Kasumi-1 (cell line): ENCODE results near the gene MAFG.
A peak's percentile ranks its signal among the peaks of the same experiment; 100 is the strongest.

ENCODE experiments used
- DNase-seq, 2 experiments: peaks; one replicate each; lab custom pipeline; 2025; lab: John Stamatoyannopoulos, UW

The MAFG gene

DNA sequence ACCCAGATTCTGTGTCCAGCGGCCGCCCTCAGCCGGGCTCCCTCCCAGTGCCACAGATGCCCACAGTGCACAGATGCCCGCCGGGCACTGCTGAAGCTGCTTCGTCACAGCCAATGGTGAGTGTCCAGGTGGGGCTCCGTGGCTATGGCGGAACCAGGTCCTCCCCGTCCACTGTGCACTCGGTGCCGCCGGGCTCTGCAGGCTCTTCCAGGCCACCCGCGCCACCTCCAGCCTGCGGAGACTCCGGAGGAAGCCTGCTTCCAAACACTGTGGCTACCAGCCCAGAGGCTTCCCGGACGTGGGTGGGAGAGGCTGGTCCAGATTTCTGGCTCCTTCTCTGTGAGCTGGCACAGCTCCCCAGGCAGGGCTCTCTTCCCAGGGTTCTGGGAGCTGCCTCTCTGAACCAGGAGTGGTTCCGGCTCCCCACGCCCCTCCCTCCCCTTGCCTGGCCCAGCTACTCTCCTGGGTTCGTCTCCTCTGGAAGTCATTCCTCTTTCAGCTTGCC lies 12.4 kb upstream of the MAFG start:
- DNase-seq: no peak

DNA sequence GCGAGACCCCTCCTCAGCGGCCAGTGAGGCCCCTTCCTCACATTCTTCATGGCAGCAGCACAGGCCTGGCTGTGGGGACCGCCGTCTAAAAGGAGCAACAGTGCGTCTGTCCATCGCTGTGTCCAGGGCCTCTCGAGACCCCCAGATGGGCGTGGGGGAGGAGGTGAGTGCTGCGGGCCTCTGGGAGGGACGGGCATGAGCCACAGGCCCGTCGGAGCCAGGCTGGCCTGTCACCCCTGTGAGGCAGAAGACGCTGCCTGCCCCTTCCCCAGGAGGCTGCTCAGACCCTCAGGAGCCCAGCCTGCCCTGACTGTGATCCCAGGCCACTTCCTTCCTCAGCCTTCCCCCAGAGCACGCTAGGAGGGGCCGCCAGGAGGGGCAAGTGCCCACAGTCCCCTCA lies 11.7 kb upstream of the MAFG start:
- DNase-seq: no peak

DNA sequence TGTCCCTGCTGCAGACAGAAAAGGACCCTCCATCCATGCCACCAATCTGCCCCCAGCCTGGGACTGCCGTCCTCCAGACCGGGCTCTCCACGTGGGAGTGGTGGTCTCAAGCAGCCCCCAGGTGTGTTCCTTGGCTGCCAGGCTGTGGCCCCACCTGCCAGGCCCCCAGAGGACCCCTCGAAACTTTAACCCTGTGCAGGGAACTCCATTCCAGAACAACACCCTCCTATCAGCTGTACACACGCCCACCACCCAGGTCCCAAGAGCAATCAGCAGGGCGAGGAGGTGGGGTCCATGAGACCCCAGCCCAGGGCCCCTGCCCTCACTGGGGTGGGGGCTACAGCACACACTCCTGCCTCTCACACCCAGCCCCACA lies 8.2 kb upstream of the MAFG start:
- no peak for DNase-seq

DNA sequence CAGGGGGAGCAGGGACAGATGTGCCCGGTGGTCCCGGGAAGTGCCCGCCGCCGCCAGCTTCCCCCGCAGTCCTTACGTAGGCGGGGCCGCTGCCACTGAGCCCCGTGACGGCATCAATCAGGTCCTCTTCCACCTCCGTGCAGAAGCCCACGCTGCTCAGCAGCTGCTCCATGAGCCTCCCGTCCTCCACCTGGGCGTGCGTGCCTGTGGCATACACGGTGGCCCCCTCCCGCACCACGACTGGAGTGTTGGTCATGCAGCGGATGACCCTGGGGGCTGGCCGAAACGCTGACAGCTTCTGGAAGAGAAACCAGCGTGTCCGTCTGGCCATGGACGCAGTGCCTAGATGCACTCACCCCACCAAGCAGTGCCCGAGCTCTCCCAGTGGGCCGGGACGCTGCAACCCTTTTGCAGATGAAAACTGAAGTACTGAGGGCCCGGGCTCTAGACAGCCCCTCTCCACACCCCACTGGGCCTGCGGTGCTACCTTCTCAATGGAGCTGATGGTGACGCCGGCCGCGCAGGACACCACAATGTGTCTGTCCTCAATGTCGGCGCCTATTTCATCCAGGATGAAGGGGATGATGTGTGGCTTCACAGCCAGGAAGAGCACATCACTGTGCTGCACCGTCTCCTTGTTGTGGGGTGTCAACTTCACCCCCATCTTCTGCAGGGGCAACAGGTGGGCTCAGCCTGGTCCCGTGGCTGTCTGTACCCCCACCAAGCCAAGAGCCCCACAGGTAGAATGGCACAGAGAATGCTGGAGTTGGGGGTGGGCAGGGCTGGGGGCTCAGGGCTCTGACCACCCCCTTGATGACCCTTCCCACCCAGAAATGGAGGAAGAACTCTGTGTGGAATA lies 7.5 kb upstream of the MAFG start:
- no peak for DNase-seq

DNA sequence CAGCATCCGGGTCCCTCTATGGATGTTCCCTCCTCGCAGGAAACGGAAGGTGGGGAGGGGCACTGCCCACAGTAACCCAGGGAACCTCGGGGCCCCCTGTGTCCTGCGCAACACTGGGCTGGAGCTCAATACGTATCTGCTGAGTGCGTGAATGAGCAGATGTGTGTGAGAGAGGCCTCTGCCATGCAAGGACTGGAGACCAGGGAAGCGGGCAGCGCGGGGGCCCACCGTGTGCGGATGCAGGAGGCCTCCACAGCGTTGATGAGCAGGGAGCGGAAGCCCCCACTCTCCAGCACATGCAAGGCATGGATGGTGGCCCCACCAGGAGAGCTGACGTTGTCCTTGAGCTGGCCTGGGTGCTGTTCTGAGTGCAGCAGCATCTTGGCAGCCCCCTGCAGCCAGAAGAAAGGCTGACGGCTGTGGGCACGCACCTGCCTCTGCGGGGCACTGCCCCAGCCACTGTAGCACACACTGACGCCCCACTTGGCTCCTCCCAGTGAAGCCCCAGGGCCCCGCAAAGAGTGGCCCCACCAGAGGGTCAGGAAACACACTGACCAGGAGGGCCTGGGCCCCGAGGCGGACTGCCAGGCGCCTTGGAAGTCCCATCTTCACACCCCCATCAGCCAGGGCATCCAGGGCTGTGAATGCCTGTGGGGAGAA lies 6.7 kb upstream of the MAFG start:
- DNase-seq: no peak

DNA sequence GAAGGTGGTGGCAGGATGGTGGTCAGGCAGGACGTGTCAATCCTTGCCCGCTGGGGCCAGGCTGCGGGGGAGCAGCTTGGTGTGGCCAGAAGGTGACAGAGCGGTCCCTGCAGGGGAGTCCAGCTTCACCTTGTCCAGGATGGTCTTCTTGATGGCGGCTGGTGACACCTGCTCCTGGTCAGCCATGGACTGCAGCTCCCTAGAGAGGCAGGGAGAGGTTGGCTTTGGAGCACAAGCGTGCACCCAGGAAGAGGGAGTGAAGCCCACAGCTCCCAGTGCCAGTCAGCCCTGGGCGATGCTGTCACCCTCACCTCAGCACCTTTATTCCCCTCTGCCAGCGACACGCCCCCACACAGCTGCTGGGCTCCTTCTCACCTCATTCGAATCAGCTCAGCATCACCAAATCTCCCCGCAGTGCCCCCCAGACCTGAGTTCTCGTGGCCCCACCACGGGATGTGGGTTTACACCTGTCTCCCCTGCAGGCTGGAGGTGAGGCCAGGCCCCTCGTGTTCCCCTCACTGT lies 5.7 kb upstream of the MAFG start:
- no peak for DNase-seq

DNA sequence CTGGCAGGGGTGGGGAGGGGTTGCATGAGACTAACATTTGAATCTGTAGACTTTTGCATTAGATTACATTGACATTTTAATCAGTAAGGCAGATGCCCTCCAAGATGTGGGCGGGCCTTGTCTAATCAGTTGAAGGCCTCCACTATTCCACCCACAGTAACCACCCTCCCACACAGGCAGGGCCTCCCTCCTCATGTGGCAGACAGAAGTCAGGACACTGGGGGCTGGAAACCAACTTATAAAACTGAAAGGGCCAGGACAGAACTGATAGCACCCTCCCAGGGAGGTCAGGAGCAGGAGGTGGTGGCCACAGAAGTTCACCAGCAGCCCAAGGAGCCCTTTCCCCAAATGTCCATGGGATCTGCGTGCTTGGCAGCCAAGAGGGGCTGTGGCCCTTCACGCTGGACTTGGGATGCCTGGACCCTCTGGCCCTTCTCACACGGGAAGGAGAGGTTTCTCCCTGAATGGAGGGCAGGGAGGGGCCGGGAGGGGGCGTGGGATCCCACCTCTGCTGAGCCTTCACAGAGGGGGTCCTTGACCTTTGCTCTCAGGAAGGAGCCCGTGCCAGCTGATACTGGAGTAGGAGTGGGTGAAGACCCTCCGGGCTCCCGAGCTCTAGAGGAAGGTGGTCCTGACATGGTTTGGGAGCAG lies 4.9 kb upstream of the MAFG start:
- no peak for DNase-seq

DNA sequence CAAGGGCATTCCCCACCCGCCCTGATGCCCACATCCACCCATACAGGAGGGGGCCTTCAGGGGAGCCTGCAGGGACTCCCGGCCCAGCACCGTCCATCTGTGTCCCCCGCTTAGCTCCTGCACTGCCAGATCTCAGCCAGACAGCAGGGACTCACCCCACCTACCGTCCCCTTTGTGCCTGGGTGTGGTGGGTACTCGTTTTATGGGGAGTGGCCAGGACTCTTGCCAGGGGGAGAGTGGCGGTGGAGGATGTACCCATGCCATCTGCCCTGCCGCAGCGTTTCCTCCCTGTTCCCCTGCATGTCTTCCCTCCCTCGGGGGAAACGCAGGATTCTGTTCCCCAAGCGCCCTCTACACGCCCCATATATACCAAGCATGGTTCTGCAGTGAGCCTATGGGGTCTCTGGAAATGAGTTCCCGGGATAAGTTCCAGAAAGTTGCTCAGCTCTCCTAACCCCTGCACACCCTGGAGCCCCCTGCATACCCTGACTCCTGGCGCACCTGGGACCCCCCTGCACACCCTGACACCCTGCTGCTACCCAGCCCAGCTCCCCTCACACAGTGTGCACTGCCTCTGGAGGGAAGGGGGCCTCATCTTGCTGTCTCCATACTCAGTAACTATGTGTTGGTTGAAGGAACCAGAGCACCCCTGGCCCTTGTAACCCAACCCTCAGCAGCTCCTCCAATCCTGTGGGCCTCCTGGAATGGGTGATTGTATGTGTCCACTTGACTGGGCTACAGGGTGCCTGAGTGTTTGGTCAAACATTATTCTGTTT lies 4.2 kb upstream of the MAFG start:
- no peak for DNase-seq

DNA sequence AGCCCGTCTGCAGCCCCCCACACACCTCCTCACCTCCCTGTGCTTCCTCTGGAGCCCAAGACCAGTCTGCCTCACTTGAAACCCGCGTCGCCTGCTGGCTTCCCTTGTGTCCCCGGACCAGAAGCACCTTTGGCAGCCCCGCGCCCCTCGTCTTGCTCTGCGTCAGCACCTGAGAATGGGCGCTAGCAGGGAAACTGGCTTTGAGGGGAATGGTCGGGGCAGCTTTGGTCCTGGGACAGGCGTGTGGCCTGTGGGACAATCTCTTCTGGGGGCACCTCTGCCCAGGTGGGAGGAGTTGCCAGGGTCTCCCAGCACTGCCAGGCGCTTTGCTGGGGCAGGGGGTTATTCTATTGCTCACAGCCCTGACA lies 3.6 kb upstream of the MAFG start:
- DNase-seq: no peak

DNA sequence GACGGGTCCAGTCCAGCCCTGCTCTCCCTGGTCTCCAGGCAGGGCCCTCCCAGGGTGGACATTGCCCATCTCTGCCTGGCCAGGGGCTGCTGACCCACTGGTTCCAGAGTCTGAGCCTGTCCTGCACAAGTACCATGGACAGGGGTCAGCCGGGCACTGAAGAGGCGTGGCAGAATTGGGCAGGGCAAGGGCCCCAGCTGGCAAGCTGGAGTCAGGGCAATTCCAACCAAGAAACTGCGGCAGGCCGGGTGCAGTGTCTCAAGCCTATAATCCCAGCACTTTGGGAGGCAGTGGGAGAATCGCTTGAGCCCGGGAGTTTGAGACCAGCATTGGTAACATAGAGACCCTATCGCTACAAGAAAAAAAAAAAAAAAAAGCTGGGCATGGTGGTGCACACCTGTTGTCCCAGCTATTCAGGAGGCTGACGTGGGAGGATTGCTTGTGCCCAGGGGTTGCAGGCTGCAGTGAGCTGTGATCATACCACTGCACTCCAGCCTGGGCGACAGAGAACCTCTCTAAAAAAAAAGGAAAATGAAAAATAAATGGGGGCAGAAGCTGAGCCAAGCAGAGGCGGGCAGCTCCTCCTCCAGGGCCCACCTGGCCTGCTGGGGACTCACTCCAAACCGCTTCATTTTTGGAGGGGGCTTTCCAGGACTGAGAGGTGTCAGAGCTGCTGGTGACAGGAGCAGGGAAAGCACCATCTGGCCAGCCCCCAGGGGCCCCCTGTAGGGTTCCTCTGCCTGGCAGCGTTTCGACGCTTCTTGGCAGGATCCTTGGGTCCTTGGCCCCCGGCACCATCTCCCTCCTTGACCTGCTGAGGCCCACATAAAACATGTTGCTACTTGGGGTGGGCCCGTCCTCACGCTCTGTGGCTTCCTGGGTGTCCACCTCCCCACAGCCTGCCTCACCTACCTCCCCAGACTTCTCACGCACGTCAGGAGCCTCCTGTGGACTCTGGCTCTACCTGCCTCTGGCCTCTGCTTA lies 2.9 kb upstream of the MAFG start:
- DNase-seq: no peak

DNA sequence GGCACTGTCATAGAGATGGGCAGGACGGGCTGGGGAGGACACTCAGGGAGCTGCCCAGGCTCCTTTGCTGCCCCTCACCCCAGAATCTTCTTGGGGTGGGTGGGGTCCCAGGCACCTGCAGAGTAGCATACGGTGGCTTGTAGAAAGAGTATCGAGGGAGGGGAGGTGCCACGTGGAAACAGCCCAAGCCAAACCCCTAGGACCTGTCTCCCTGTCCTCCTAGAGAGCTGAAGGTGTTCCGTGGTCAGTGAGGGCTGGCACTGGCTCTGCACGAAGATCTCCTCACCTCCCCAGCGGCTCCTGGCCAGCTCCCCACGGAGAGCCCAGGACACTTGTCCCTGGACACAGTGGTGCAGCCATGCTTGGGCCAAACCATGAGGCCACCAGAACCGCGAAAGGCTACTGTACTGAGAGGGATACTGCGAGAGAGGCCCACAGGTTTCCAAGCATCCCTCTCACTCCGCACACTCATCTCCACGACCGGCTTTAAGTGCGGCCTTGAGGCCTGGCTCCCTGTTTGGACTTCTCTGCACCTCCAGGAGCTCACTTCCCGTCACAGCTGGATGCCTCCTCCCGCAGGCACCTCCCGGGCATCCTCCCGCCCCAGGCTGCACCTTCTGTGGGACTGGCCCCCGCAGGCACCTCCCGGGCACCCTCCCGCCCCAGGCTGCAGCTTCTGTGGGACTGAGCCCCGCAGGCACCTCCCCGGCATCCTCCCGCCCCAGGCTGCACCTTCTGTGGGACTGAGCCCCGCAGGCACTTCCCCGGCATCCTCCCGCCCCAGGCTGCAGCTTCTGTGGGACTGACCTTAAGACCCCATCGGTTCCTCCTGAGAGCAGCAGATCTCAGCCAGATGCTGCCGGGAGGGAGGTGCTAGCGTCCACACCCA lies 2.0 kb upstream of the MAFG start:
- DNase-seq: no peak

DNA sequence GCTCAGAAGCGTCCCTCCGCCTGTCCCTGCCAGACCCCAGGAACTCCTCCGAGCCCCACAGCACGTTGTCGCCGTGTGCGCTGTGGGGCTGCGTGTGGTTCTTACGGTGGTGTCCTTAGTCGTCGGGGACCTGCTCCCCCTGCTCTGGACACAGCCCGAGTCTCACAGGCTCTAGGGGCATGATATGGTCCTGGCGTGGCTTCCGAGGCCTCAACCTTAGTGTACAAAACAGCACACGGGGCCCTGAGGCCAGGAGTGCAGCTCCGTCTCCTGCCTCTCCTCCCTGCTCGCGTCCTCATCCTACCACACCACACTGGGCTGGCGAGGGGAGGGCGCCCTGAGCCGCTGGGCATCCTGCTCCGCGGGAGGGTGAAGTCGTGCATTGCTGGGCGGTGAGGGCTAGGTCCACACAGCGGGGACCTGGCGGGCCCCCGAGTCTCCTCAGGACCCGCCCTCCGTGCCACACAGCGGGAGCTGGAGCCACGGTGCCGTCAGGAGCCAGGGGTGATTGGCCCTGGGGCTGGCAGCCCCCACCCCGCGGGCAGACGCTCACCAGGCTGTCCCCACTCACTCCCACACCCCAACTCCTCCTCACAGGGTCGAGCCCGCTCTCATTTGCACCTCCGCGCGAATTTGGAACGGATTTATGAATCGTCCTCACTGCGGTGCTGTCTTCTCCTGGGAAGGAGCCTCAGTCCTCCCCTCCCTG lies 1.2 kb upstream of the MAFG start:
- no peak for DNase-seq

DNA sequence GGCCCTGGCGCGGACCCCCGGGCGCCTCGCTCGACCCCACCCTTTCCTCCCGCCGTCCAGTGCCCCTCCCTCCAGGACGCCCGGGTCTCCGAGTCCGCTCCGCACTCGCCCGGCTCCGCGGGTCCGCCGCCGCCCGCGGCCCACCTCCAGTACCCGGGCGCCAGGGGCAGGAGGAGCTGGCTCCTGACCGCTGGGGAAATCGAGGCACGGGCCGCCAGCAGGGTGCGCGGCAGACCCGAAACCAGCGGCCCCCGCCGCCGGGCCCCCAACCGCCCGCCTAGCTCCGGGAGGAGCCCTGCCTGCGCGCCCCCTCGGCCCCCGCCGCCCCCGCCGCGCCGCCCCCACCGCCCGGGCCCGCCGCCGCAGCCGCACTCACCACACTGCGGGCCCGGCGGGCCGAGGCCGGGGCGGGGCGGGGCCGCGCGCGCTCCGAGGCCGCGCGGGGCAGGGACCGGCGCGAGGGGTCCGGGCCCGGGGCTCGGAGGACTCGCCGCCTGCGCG lies 333 bp downstream of the MAFG start:
- no peak for DNase-seq

DNA sequence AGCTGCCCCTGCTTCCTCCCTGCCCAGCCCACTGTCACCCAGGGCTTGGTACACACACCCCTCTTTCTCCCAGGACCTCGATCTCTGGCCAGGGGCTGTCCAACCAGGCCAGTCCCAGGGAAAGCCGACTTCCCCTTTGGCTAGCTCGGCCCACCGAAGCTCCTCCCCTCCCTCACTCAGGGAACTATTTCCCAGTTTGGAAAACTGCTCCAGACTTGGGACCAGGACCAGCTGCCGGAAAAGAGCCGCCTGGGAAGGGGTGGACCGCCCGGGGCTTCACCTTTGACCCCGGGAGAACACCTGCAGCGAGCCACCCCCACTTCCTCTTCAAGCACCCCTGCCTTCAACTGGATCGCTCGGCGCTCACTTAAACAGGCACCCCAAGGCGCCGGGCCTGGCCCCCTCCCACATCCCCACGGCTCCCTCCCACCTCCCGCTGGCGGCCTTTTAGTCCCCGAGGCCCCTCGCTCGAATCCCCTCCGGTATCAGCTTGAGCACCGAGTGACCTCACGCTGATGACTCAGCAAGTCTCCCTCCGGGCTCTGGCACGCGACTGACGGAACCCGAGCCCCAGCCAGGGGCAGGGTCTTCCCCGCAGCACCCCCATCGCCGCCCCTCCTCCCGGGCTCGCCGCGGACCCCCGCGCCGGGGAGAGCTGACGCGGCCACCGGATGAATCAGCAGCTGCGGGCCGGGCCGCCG lies 934 bp downstream of the MAFG start:
- peak; percentile 58 to 74 for DNase-seq

DNA sequence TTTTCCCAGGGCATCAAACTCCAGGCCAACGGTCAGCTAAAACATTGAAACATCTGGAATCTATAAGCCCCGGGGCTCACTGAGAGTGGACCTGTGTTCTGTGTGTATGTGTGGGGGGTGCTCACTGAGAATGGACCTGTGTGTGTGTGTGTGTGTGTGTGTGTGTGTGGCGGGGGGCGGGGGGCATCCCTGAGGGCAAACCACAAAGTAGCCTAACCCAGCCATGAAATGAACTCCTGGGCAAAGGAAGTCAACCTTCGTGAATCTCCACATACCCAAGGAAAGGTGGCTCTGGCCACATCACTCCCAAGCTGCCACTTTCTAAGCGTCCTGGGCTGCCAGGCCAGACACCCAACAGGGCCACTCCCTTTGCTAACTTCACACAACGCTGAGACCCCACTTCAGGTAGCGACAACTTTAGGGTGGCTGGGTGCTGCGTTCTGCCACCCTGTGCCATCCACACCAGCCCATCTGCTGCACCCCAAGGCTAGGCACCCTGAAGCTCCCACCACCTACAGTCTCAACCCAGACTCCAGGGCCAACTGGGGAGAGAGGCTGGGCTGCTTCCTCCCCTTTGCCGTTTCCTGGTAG lies 1.6 kb downstream of the MAFG start:
- DNase-seq: no peak

DNA sequence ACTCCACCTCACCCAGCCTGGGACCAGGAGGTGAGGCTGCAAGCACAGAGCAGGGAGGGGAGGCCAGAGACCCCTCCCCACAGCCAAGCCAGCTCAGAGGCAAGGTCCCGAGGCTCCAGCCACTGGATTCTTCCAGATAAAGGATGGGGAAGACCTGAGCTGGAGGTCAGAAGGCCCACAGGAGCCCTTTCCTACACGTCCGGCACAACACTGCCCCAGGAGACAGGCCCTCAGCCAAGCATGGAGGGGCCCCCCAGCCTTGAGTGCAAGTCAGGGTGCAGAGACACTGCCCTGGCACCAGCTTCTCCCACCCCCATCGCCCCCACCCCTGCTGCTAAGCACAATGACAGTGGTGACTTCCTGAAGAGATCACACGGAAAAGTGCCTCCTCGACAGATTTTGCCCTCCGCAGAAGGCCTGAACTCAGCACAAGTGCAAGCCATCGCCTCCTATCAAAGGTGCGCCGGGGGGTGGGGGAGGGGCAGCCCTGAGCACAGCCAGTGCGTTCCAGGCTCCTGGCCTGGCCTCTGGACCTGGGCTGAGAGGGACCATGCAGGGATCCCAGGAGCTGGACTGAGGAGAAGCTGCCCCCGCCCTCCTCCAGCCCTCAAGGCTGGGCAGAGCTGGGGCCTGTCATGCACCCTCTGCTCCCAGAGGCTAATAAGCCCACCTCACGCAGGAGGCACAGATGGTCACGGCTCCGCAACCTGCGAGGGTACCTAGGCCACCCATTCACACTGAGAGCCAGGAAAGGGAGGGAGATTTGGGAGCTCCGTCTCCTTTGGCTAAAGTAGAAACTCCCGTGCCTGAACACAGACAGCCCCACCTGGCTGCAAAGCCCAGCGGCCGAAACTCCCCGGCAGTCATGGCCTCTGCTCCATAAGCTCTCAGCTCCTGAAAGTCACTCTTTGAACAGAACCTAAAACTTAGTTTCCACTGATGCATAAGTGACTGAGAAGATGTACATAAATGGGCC lies 2.7 kb downstream of the MAFG start:
- no peak for DNase-seq
